Fibroblast of lung (primary cell): ENCODE measurements around the gene CFAP58. TPM values are rescaled to one million over a fixed set of nuclear protein-coding genes. Genes with fewer than 3 reads are reported as not detected.

Experiments used
- DNase-seq, 2 donors: peaks; one replicate each; pipeline versions ENCODE4 v3.0.0 to v3.0.0-alpha.2; 2010; ENCODE audit warnings: low read depth in 2 of 2
- H2AFZ ChIP-seq: 2 replicates; pipeline ENCODE4 v1.5.1; 2012; ENCODE audit warnings: low read length, control low read depth, inconsistent platforms
- H3K27ac ChIP-seq: 2 replicates; pipeline ENCODE4 v1.5.1; 2011; ENCODE audit warnings: low read length, control low read depth; ENCODE audit not compliant: insufficient read depth
- H3K27me3 ChIP-seq: 2 replicates; pipeline ENCODE4 v1.5.1; 2011; ENCODE audit warnings: mild to moderate bottlenecking, low read length; ENCODE audit not compliant: control insufficient read depth, insufficient read depth
- H3K36me3 ChIP-seq: 2 replicates; pipeline ENCODE4 v1.5.1; 2011; ENCODE audit warnings: low read length; ENCODE audit not compliant: control insufficient read depth, insufficient read depth
- H3K4me1 ChIP-seq: 2 replicates; pipeline ENCODE4 v1.5.1; 2011; ENCODE audit warnings: low read length; ENCODE audit not compliant: control insufficient read depth, insufficient read depth; ENCODE audit errors: extremely low read depth
- H3K4me2 ChIP-seq: 2 replicates; pipeline ENCODE4 v1.5.1; 2011; ENCODE audit warnings: low read length, control low read depth; ENCODE audit not compliant: insufficient read depth; ENCODE audit errors: extremely low read depth
- H3K4me3 ChIP-seq, 4 experiments: fragments of 200-600 bp in 1 of 4; sonication (generic) in 1 of 4; replicated peaks in 1 of 4; 2 replicates each; pipeline ENCODE4 v1.5.1; 2011 to 2016; ENCODE audit warnings: low read length in 4 of 4, low read depth in 3 of 4, mild to moderate bottlenecking in 3 of 4, control low read depth in 2 of 4, inconsistent platforms in 1 of 4, mixed read lengths in 1 of 4; ENCODE audit not compliant: insufficient read depth in 1 of 4; ENCODE audit errors: control extremely low read depth in 1 of 4
- H3K79me2 ChIP-seq: 2 replicates; pipeline ENCODE4 v1.5.1; 2012; ENCODE audit warnings: mild to moderate bottlenecking, low read length, inconsistent platforms; ENCODE audit not compliant: control insufficient read depth, insufficient read depth
- H3K9ac ChIP-seq: 2 replicates; pipeline ENCODE4 v1.5.1; 2011; ENCODE audit warnings: mild to moderate bottlenecking, low read length, control low read depth; ENCODE audit not compliant: insufficient read depth
- H3K9me3 ChIP-seq: 2 replicates; pipeline ENCODE4 v1.5.1; 2012; ENCODE audit warnings: low read depth, low read length; ENCODE audit not compliant: control insufficient read depth, insufficient read depth
- H4K20me1 ChIP-seq: 2 replicates; pipeline ENCODE4 v1.5.1; 2011; ENCODE audit warnings: low read length; ENCODE audit not compliant: control insufficient read depth, insufficient read depth; ENCODE audit errors: extremely low read depth
- EZH2 ChIP-seq: IDR thresholded peaks from 2 replicates; pipeline ENCODE4 v1.5.1; 2012; ENCODE audit warnings: low read length, control low read depth, mild to moderate bottlenecking; ENCODE audit errors: missing control alignments
- polyA plus RNA-seq, 2 donors: library from polyadenylated mRNA; depleted of rRNA in 1 of 2; stranded (reverse) in 1 of 2; unstranded in 1 of 2; fragments of >200 nt; gene quantifications; 2 replicates each; pipeline ENCODE4 v1.2.1, GENCODE V29; 2011 to 2012; ENCODE audit warnings: missing spikeins in 1 of 2
- total RNA-seq: library from RNA; depleted of rRNA; stranded (reverse); fragments of >200 nt; gene quantifications from 2 replicates; pipeline ENCODE4 v1.2.1, GENCODE V29; 2014
- TF ChIP-seq, protein P1 (sequence below), 2 donors: IDR thresholded peaks in 1 of 2; conservative IDR thresholded peaks in 1 of 2; 1 replicate in 1 of 2; 2 replicates in 1 of 2; pipeline ENCODE4 v1.5.1; 2011 to 2012; ENCODE audit warnings: low read length in 2 of 2, control low read depth in 1 of 2, inconsistent platforms in 1 of 2, low read depth in 1 of 2, mild to moderate bottlenecking in 1 of 2

Gene CFAP58
- total and polyA plus RNA-seq, 2 donors (not counting 1 experiment from before 2014, with no cell fraction given), result 0.33 to 0.42 TPM

- peak; percentile 11 to 13 for DNase-seq
- no peaks in the 10 kb centered on the region for H3K4me1 ChIP-seq
These were observed 64.1 kb downstream of the CFAP58 start for GRCh38 chr10:104417637-104418292.

DNA sequence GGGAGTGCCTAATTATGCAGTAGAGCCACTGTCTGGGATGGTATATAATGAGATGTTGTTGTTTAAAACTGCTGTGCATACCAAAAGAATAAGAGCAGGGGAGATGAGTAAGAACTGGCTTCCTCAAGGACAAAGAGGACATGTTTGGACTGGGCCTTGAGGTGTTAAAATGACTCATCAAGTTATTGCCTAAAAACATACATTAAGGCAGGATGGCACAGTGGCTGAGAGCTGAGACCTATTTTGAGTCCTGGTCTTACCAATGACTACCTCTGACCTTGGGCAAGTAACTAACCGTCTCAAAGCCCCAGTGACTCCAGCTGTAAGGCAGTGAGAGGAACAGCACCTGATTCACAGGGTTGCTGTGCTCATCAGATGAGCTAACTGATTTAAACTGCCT, 71.1 kb downstream of the CFAP58 start:
- no peak overlapping the region for H3K4me2 ChIP-seq
- H3K36me3 ChIP-seq, result no peaks in the 10 kb centered on the region
- no peaks in the 10 kb centered on the region for H3K4me1 ChIP-seq
- no peaks in the 10 kb centered on the region for H3K27me3 ChIP-seq
- TF ChIP-seq, protein P1, sequence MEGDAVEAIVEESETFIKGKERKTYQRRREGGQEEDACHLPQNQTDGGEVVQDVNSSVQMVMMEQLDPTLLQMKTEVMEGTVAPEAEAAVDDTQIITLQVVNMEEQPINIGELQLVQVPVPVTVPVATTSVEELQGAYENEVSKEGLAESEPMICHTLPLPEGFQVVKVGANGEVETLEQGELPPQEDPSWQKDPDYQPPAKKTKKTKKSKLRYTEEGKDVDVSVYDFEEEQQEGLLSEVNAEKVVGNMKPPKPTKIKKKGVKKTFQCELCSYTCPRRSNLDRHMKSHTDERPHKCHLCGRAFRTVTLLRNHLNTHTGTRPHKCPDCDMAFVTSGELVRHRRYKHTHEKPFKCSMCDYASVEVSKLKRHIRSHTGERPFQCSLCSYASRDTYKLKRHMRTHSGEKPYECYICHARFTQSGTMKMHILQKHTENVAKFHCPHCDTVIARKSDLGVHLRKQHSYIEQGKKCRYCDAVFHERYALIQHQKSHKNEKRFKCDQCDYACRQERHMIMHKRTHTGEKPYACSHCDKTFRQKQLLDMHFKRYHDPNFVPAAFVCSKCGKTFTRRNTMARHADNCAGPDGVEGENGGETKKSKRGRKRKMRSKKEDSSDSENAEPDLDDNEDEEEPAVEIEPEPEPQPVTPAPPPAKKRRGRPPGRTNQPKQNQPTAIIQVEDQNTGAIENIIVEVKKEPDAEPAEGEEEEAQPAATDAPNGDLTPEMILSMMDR (conservative IDR thresholded peaks at IDR 0.05 in 1 of 2, IDR thresholded peaks at IDR 0.05 in 1 of 2; ENCODE audit: low read depth in 1 of 2, low read length in 2 of 2), result no peak
- TF ChIP-seq EZH2, result no peak
- no peak overlapping the region for H2AFZ ChIP-seq
- no peak overlapping the region for H3K4me3 ChIP-seq
- H3K27ac ChIP-seq, result no peak overlapping the region
- no peak overlapping the region for H3K9ac ChIP-seq
- no peaks in the 10 kb centered on the region for H3K9me3 ChIP-seq
- H4K20me1 ChIP-seq, result no peaks in the 10 kb centered on the region
- no peaks in the 10 kb centered on the region for H3K79me2 ChIP-seq
- peak in 1 of 2 donors; percentile 13 for DNase-seq

More at GRCh38 chr10:104417637-104418292, 64.1 kb downstream of the CFAP58 start:
- Histone ChIP-seq H4K20me1 (no peaks in the 10 kb centered on the region), H3K79me2 (no peaks in the 10 kb centered on the region), H3K9ac (no peak overlapping the region), H3K27me3 (no peaks in the 10 kb centered on the region), H3K9me3 (no peaks in the 10 kb centered on the region), H3K27ac (no peak overlapping the region), H3K36me3 (no peaks in the 10 kb centered on the region), H2AFZ (no peak overlapping the region), H3K4me3 (no peak overlapping the region), H3K4me2 (no peak overlapping the region)
- no peak for TF ChIP-seq EZH2

DNA sequence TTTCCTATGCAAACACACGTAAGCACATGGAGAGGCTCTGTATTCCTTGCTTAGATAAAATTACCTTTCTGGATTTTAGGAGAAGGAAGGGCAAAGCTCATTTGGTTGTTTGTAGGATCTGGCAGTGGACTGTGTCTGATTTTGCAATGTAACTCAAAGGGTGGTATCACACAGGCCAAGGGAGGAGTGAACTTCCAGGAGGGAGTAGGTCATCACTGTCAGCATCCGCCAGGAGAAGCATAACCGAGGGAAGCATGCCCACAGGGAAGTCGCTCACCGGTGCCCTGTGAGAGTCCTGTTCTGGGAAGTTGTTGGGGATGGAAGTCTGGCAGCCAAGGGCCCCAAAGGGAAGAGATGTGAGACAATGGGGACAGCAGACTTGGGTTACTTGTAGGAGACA, 74.4 kb downstream of the CFAP58 start:
- Histone ChIP-seq H3K27me3 (no peaks in the 10 kb centered on the region), H3K4me1 (no peaks in the 10 kb centered on the region), H2AFZ (no peak overlapping the region), H3K9me3 (no peaks in the 10 kb centered on the region), H3K4me3 (no peak overlapping the region), H3K4me2 (no peak overlapping the region), H3K36me3 (no peaks in the 10 kb centered on the region), H3K27ac (no peak overlapping the region), H4K20me1 (no peaks in the 10 kb centered on the region), H3K9ac (no peak overlapping the region), H3K79me2 (no peaks in the 10 kb centered on the region)
- no peak for TF ChIP-seq EZH2
- TF ChIP-seq, protein P1 (conservative IDR thresholded peaks at IDR 0.05 in 1 of 2, IDR thresholded peaks at IDR 0.05 in 1 of 2; ENCODE audit: low read depth in 1 of 2, low read length in 2 of 2), result no peak
- DNase-seq, result no peak
